EL (cell line): ENCODE data around the gene KIF1A.

Experiments used
- DNase-seq: peaks from one replicate; pipeline ENCODE4 v3.0.0-alpha.2; 2016

The KIF1A gene

GRCh38 chr2:240762971-240763370, 57.0 kb downstream of the KIF1A start:
- no peak for DNase-seq

GRCh38 chr2:240762249-240762648, 57.8 kb downstream of the KIF1A start:
- no peak for DNase-seq

GRCh38 chr2:240760576-240761246, 59.3 kb downstream of the KIF1A start:
- DNase-seq, result no peak

GRCh38 chr2:240760121-240760520, 59.9 kb downstream of the KIF1A start:
- DNase-seq, result no peak

DNA sequence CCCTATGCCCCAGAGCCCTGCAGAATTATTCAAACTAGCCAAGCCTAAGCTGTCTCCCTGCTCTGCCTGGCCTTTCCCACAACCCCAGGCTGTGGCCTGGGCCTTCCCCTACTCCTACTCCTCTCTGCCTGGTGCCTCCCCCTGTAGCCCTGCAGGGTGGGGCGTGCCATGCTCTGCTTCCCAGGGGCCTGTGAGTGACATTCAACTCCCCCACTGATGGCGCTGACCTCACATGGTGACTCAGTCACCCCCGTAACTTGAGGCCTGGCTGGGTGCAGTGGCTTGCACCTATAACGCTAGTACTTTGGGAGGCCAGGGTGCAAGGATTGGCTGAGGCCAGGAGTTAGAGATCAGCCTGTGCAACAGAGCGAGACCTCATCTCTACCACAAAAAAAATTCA, 60.6 kb downstream of the KIF1A start:
- peak; percentile 6 for DNase-seq

DNA sequence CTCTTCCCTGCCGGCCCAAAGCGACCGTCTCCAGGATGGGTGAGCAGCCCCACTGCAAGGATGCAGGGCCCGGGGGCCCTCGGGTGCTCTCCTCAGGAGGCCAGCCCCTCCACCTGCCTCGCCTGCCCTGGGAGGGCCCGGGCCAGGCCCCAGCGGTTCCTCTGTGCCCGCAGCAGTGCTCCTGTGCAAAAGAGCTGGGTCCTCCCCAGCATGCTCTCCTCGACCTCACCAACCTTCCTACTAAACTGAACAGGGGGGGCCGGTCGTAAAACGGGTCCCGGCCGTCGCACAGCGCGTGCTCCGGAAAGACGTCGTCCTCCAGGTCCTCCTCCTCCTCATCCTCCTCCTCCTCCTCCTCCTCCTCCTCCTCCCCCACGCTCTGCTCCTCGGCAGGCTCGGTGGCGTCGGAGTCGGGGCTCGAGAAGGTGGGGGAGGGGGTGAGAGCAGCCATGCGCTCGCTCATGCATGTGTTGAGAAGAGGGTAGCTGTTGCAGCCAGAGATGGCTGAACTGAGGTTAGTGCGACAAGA, 62.9 kb downstream of the KIF1A start:
- no peak for DNase-seq

GRCh38 chr2:240752209-240752608, 67.8 kb downstream of the KIF1A start:
- no peak for DNase-seq

GRCh38 chr2:240750409-240750808, 69.6 kb downstream of the KIF1A start:
- no peak for DNase-seq

GRCh38 chr2:240749516-240749915, 70.5 kb downstream of the KIF1A start:
- no peak for DNase-seq

- DNase-seq, result no peak
Observed at GRCh38 chr2:240747256-240747655, 72.8 kb downstream of the KIF1A start.

GRCh38 chr2:240746671-240747070, 73.3 kb downstream of the KIF1A start:
- no peak for DNase-seq

DNA sequence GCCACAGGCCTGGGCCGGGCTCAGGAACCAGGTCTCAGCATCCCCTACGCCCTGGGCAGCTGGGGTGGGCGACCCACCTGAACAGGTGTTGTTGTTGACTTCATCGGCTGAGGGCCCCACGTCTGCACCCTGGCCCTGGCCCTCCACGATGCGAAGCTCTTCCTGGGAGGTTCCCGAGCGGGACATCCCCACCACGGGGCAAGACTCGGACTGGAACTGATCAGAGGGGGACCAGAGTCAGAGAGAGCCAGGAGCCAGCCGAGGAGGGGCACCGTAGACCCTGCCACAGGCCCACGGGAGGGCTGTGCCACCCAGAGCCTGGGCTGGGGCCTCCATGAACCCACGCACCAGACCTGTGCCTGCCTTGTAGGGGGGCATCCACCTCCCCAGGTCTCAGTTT, 74.1 kb downstream of the KIF1A start:
- DNase-seq, result no peak

DNA sequence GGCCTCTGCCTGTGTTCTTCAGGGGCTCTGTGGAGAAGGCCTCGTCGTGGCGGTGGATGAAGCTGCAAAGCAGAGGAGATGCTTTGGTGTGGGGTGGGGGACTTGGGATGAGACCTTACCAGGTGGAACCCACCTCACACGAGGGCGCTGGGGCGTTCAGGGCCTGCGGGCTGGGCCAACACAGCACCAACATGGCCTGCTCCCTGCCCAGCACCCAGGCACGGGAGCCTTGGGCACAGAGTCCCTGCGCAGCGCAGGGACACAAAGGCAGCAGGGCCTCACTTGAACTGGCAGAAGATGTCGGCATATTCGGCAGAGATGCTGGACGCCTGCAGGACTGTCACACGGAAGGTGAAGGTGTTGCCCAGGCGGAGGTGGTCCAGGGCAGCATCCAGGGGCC, 74.6 kb downstream of the KIF1A start:
- no peak for DNase-seq

GRCh38 chr2:240742602-240743095, 77.4 kb downstream of the KIF1A start:
- DNase-seq, result no peak

GRCh38 chr2:240741091-240741490, 78.9 kb downstream of the KIF1A start:
- DNase-seq, result no peak

DNA sequence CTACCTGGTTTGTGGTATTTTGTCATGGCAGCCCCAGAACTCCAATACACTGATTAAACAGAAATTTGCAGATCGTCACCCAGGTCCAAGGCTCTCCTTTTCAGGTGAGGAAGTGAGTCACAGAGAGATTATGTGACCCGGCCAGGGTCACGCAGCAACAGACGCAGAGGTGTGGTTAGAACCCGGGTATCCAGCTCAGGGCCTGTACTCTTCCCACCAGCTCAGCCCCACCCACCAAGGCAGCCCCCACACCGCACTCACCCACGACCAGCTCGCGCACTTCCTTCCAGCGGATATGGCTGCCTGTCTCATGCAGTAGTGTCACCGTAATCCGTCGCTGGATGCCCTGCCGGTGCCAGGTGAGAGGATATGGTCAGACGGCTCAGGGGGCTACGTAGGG, 80.2 kb downstream of the KIF1A start:
- DNase-seq, result no peak

- DNase-seq, result no peak
Observed at GRCh38 chr2:240737958-240738357, 82.1 kb downstream of the KIF1A start.

DNA sequence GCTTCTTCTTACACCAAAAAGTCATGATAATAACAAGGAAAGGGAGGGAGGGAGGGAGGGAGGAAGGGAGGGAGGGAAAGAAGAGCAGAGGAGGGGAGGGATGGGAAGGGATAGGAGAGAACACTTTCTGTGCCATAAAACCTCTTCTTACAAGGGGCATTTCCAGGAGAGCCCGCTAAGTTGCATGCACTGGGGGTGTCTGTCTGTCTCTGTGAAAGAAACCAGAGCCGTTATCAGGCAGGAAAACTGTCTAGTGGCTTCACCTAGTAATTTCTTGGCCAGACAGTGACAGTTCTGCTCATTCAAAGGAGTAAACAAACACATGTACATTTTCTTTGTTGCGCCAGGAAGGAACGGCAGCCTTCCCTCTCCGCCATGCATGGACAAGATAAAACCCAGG, 82.5 kb downstream of the KIF1A start:
- DNase-seq, result no peak

- DNase-seq, result no peak
Observed at GRCh38 chr2:240736281-240737250, 83.5 kb downstream of the KIF1A start.

DNA sequence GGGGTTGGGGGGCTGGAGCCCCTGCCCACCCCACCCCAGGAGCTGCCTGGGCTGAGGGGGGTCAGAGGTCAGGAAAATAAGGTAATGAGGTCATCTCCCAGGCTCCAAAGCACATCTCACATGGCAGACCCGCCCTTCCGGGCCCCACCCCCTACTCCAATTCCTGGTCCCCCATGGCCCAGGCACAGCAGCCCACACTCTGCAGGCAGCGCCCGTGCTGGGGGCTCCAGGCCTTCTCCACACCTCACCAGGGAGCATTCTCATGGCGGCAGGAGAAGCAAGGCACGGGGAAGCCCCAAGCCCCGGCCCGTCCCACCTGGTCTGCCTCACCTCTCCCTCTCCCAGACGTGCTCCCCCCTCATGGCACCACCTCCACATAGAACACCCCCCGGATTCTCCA, 84.5 kb downstream of the KIF1A start:
- no peak for DNase-seq

- no peak for DNase-seq
Observed at GRCh38 chr2:240734756-240735155, 85.3 kb downstream of the KIF1A start.

DNA sequence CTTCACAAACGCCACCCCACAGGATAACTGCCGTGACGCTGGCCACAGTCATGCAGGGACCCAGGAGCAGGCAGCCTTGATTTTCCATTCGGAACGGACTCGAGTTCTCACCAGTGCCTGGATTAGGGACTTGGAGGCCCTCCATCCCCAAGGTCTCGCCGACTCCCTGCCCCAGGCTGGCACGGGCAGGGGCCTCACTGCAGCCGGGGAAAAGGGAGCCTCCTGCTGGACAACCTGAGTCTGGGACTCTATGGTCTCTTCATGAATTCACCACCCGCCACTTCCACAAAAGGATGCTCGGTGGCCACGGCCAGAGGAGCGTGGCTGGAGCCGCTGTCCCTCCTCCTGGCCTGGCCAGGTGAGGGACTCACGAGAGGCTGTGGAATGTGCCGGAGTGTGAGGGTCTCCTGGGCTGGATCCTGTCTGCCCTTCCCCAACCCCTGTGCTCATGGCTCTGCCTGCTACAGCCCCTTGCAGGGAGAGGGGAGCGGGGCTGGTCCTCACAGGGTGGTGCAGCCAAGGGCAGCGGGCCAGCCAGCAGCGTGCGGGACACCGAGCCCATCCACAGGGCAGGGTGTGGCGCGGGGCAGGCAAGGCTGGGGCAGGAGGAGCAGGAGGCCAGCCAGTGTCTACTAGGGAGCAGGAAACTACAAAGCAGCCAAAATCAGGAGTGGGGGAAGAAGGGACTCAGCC, 86.1 kb downstream of the KIF1A start:
- no peak for DNase-seq
